CD8-positive, alpha-beta memory T cell (primary cell): ENCODE results near the gene SDK1. TPM values are rescaled to one million over a fixed set of nuclear protein-coding genes. Genes with fewer than 3 reads are reported as not detected.

Experiments
- CTCF ChIA-PET: fragments of 350-600 bp; sonication (Branson Sonifier 250); formaldehyde crosslinking; loops from one replicate; lab custom pipeline; 2021; ENCODE audit warnings: antibody characterized with exemption; lab: Charles Lee
- POLR2A ChIA-PET: fragments of 350-600 bp; sonication (Branson Sonifier 250); formaldehyde crosslinking; loops from one replicate; lab custom pipeline; 2021; ENCODE audit warnings: antibody characterized with exemption; lab: Charles Lee
- DNase-seq, 5 donors: peaks; one replicate each; pipeline versions ENCODE4 v3.0.0 to v3.0.0-alpha.2; 2020 to 2022; ENCODE audit warnings: mixed read lengths in 1 of 5
- H3K27ac ChIP-seq: one replicate; pipeline ENCODE4 v1.7.0; 2013; ENCODE audit warnings: low read depth, mild to moderate bottlenecking, low read length, moderate library complexity
- H3K27me3 ChIP-seq: 2 replicates; pipeline ENCODE4 v1.7.0; 2013; ENCODE audit warnings: low read length, mild to moderate bottlenecking; ENCODE audit not compliant: insufficient read depth, poor library complexity, severe bottlenecking
- H3K36me3 ChIP-seq: 2 replicates; pipeline ENCODE4 v1.7.0; 2013; ENCODE audit warnings: mild to moderate bottlenecking, low read length, moderate library complexity; ENCODE audit not compliant: insufficient read depth
- H3K4me1 ChIP-seq: 2 replicates; pipeline ENCODE4 v1.7.0; 2013; ENCODE audit warnings: mild to moderate bottlenecking, low read length, moderate library complexity; ENCODE audit not compliant: insufficient read depth
- H3K4me3 ChIP-seq: 2 replicates; pipeline ENCODE4 v1.7.0; 2013; ENCODE audit warnings: mild to moderate bottlenecking, low read length
- H3K9me3 ChIP-seq: 2 replicates; pipeline ENCODE4 v1.7.0; 2013; ENCODE audit warnings: mild to moderate bottlenecking, low read length
- H3K27ac Mint-ChIP-seq, 8 donors: one replicate each; pipeline ENCODE4 v1.8.0; 2020 to 2021; ENCODE audit warnings: mixed read lengths in 8 of 8, mild to moderate bottlenecking in 6 of 8, inconsistent platforms in 3 of 8, moderate library complexity in 3 of 8
- H3K27me3 Mint-ChIP-seq, 2 donors: one replicate each; pipeline ENCODE4 v1.8.0; 2020 to 2021; ENCODE audit warnings: mixed read lengths in 2 of 2, mild to moderate bottlenecking in 1 of 2, moderate library complexity in 1 of 2
- H3K36me3 Mint-ChIP-seq, 3 donors: one replicate each; pipeline ENCODE4 v1.8.0; 2020 to 2021; ENCODE audit warnings: mixed read lengths in 3 of 3, inconsistent platforms in 1 of 3, mild to moderate bottlenecking in 1 of 3
- H3K4me1 Mint-ChIP-seq, 3 donors: one replicate each; pipeline ENCODE4 v1.8.0; 2020 to 2021; ENCODE audit warnings: mixed read lengths in 3 of 3, inconsistent platforms in 1 of 3, mild to moderate bottlenecking in 1 of 3
- H3K4me3 Mint-ChIP-seq, 7 donors: one replicate each; pipeline ENCODE4 v1.8.0; 2020 to 2021; ENCODE audit warnings: mixed read lengths in 7 of 7, mild to moderate bottlenecking in 6 of 7, moderate library complexity in 4 of 7, inconsistent platforms in 2 of 7
- H3K9me3 Mint-ChIP-seq, 5 donors: one replicate each; pipeline ENCODE4 v1.8.0; 2020 to 2022; ENCODE audit warnings: mixed read lengths in 5 of 5, mild to moderate bottlenecking in 3 of 5, moderate library complexity in 2 of 5, inconsistent platforms in 1 of 5
- polyA plus RNA-seq: library from polyadenylated mRNA; unstranded; fragments of 300-500 nt; fragmentation: Illumina TruSeq; gene quantifications from one replicate; pipeline ENCODE4 v1.2.3, GENCODE V29; 2021
- total RNA-seq, 2 experiments: library from RNA; stranded (reverse); gene quantifications; one replicate each; pipeline ENCODE4 v1.2.3, GENCODE V29; 2021

The SDK1 gene
- total and polyA plus RNA-seq, 3 experiments from 2014 or later: 0.04 TPM; not detected in 1

- H3K4me1 ChIP-seq: no peaks in the 10 kb centered on the region
- H3K27me3 ChIP-seq: no peaks in the 10 kb centered on the region
- H3K27ac ChIP-seq: no peak overlapping the region
- Mint-ChIP-seq H3K4me1 (no peaks in the 10 kb centered on the region), H3K9me3 (peaks cover 0 to 4% (median 4%) of the 10 kb centered on the region in 5 donors), H3K27ac (no peak overlapping the region), H3K4me3 (no peak overlapping the region), H3K27me3 (peaks cover 0 to 9% of the 10 kb centered on the region in 2 donors), H3K36me3 (no peaks in the 10 kb centered on the region)
- ChIA-PET POLR2A (no interaction called here), CTCF (no interaction called here)
- no peaks in the 10 kb centered on the region for H3K9me3 ChIP-seq
- H3K4me3 ChIP-seq: no peak overlapping the region
- no peak for DNase-seq
- H3K36me3 ChIP-seq: no peaks in the 10 kb centered on the region
These were observed 649.2 kb downstream of the SDK1 start for GRCh38 chr7:3950249-3950648.

GRCh38 chr7:3951316-3952055, 650.4 kb downstream of the SDK1 start:
- H3K4me1 Mint-ChIP-seq: no peaks in the 10 kb centered on the region
- Histone ChIP-seq H3K9me3 (no peaks in the 10 kb centered on the region), H3K27me3 (no peaks in the 10 kb centered on the region), H3K4me1 (no peaks in the 10 kb centered on the region), H3K27ac (no peak overlapping the region), H3K36me3 (no peaks in the 10 kb centered on the region), H3K4me3 (no peak overlapping the region)
- H3K27ac Mint-ChIP-seq: no peak overlapping the region
- DNase-seq: no peak
- ChIA-PET POLR2A (no interaction called here), CTCF (no interaction called here)
- H3K27me3 Mint-ChIP-seq: peaks cover 4 to 15% of the 10 kb centered on the region in 2 donors
- no peaks in the 10 kb centered on the region for H3K36me3 Mint-ChIP-seq
- no peaks in the 10 kb centered on the region for H3K9me3 Mint-ChIP-seq
- H3K4me3 Mint-ChIP-seq: no peak overlapping the region

GRCh38 chr7:3953133-3953532, 652.1 kb downstream of the SDK1 start:
- Mint-ChIP-seq H3K36me3 (no peaks in the 10 kb centered on the region), H3K27ac (no peak overlapping the region), H3K27me3 (peaks cover 4 to 15% of the 10 kb centered on the region in 2 donors), H3K9me3 (no peaks in the 10 kb centered on the region), H3K4me3 (no peak overlapping the region), H3K4me1 (no peaks in the 10 kb centered on the region)
- Histone ChIP-seq H3K4me1 (no peaks in the 10 kb centered on the region), H3K27ac (no peak overlapping the region), H3K27me3 (no peaks in the 10 kb centered on the region), H3K9me3 (no peaks in the 10 kb centered on the region), H3K36me3 (no peaks in the 10 kb centered on the region), H3K4me3 (no peak overlapping the region)
- POLR2A ChIA-PET: no interaction called here
- DNase-seq: no peak
- CTCF ChIA-PET: no interaction called here

- no peaks in the 10 kb centered on the region for H3K4me1 ChIP-seq
- no peaks in the 10 kb centered on the region for H3K9me3 ChIP-seq
- DNase-seq: no peak
- ChIA-PET CTCF (no interaction called here), POLR2A (no interaction called here)
- Mint-ChIP-seq H3K4me1 (no peaks in the 10 kb centered on the region), H3K36me3 (no peaks in the 10 kb centered on the region), H3K27ac (no peak overlapping the region), H3K4me3 (no peak overlapping the region), H3K9me3 (no peaks in the 10 kb centered on the region), H3K27me3 (peaks cover 4 to 12% of the 10 kb centered on the region in 2 donors)
- no peak overlapping the region for H3K4me3 ChIP-seq
- no peak overlapping the region for H3K27ac ChIP-seq
- no peaks in the 10 kb centered on the region for H3K36me3 ChIP-seq
- H3K27me3 ChIP-seq: no peaks in the 10 kb centered on the region
These were observed 652.9 kb downstream of the SDK1 start for GRCh38 chr7:3953946-3954345.

- DNase-seq: no peak
- ChIA-PET POLR2A (no interaction called here), CTCF (no interaction called here)
- Histone ChIP-seq H3K27ac (no peak overlapping the region), H3K27me3 (no peaks in the 10 kb centered on the region), H3K36me3 (no peaks in the 10 kb centered on the region), H3K4me1 (no peaks in the 10 kb centered on the region), H3K4me3 (no peak overlapping the region), H3K9me3 (no peaks in the 10 kb centered on the region)
- Mint-ChIP-seq H3K27me3 (peaks cover 4 to 12% of the 10 kb centered on the region in 2 donors), H3K27ac (no peak overlapping the region), H3K4me3 (no peak overlapping the region), H3K9me3 (no peaks in the 10 kb centered on the region), H3K36me3 (no peaks in the 10 kb centered on the region), H3K4me1 (no peaks in the 10 kb centered on the region)
These were observed 654.0 kb downstream of the SDK1 start for GRCh38 chr7:3955026-3955425.

GRCh38 chr7:3955751-3956696, 655.0 kb downstream of the SDK1 start:
- Mint-ChIP-seq H3K27ac (no peak overlapping the region), H3K9me3 (peaks cover 0 to 2% (median 0%) of the 10 kb centered on the region in 5 donors), H3K4me3 (no peak overlapping the region), H3K4me1 (no peaks in the 10 kb centered on the region), H3K27me3 (peaks cover 4 to 18% of the 10 kb centered on the region in 2 donors), H3K36me3 (no peaks in the 10 kb centered on the region)
- POLR2A ChIA-PET: no interaction called here
- no peak overlapping the region for H3K4me3 ChIP-seq
- H3K9me3 ChIP-seq: no peaks in the 10 kb centered on the region
- no peak for DNase-seq
- no peaks in the 10 kb centered on the region for H3K27me3 ChIP-seq
- H3K36me3 ChIP-seq: no peaks in the 10 kb centered on the region
- CTCF ChIA-PET: no interaction called here
- H3K27ac ChIP-seq: no peak overlapping the region
- no peaks in the 10 kb centered on the region for H3K4me1 ChIP-seq

GRCh38 chr7:3956949-3957348, 655.9 kb downstream of the SDK1 start:
- no peaks in the 10 kb centered on the region for H3K27me3 ChIP-seq
- H3K9me3 ChIP-seq: no peaks in the 10 kb centered on the region
- H3K4me3 ChIP-seq: no peak overlapping the region
- POLR2A ChIA-PET: no interaction called here
- peaks cover 4 to 23% of the 10 kb centered on the region in 2 donors for H3K27me3 Mint-ChIP-seq
- peaks cover 0 to 5% (median 0%) of the 10 kb centered on the region in 5 donors for H3K9me3 Mint-ChIP-seq
- no peak for DNase-seq
- H3K27ac ChIP-seq: no peak overlapping the region
- H3K4me1 ChIP-seq: no peaks in the 10 kb centered on the region
- no peaks in the 10 kb centered on the region for H3K36me3 ChIP-seq
- no peaks in the 10 kb centered on the region for H3K36me3 Mint-ChIP-seq
- CTCF ChIA-PET: no interaction called here
- H3K4me3 Mint-ChIP-seq: no peak overlapping the region
- no peak overlapping the region for H3K27ac Mint-ChIP-seq
- H3K4me1 Mint-ChIP-seq: no peaks in the 10 kb centered on the region

DNA sequence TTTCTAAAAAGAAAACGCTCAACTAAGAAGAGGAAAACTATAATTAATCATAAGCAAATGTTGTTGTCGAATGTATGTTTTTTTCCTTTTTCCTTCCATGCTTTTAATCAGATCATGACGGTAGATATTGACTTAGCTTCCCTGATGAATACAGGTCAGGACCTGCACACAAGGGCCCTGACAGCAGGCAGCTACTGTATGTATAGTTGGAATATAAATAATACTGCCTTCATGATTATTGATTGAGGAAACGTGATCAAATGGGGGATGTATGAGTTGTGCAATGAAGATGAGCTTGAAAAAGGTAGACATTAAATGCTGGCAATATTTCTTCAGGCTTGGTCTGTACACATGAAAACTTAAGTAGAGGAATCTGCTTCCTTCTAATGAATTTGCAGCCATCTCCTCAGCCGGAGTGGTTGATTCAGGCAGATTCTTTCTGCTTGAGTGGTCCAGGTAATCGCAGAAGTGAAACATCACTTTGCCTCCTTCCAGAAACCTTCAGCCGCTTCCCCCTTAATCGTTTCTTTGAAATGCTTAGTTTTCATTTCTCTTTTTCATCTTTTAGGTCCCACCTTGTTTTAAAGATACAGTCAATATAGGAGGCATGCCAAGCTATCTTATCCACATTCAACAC, 656.5 kb downstream of the SDK1 start:
- H3K4me1 ChIP-seq: no peaks in the 10 kb centered on the region
- Mint-ChIP-seq H3K9me3 (peaks cover 0 to 5% (median 0%) of the 10 kb centered on the region in 5 donors), H3K4me3 (no peak overlapping the region), H3K27me3 (peaks cover 4 to 23% of the 10 kb centered on the region in 2 donors), H3K4me1 (no peaks in the 10 kb centered on the region), H3K36me3 (no peaks in the 10 kb centered on the region), H3K27ac (no peak overlapping the region)
- no peak overlapping the region for H3K4me3 ChIP-seq
- H3K27me3 ChIP-seq: no peaks in the 10 kb centered on the region
- no peaks in the 10 kb centered on the region for H3K36me3 ChIP-seq
- CTCF ChIA-PET: no interaction called here
- no peaks in the 10 kb centered on the region for H3K9me3 ChIP-seq
- no peak for DNase-seq
- POLR2A ChIA-PET: no interaction called here
- H3K27ac ChIP-seq: no peak overlapping the region
